IMR-90 (cell line): ENCODE measurements around the gene NLGN3. TPM values are rescaled to one million over a fixed set of nuclear protein-coding genes. Genes with fewer than 3 reads are reported as not detected.

ENCODE experiments used
- ATAC-seq: fragments of 200-7000 bp; cut with Tn5 transposase; 2 replicates; pipeline ENCODE4 v1.9.1; 2020; ENCODE audit warnings: low read depth, mild to moderate bottlenecking, moderate library complexity
- BruUV-seq: library from RNA; stranded (reverse); fragments of 400-500 nt; replicated peaks from 2 replicates; lab custom pipeline; 2021; lab: Mats Ljungman, UMichigan
- CTCF ChIA-PET: fragments of 300-600 bp; formaldehyde crosslinking; extraction: SDS; loops from one replicate; lab custom pipeline; 2021; ENCODE audit warnings: antibody characterized with exemption; lab: Yijun Ruan, JAX
- POLR2A ChIA-PET: fragments of 300-600 bp; sonication (Branson Sonifier 250); formaldehyde crosslinking; loops from one replicate; lab custom pipeline; 2022; ENCODE audit warnings: antibody characterized with exemption; ENCODE audit not compliant: unreplicated experiment; lab: Charles Lee
- DNase-seq: peaks from one replicate; pipeline ENCODE4 v3.0.0; 2013
- H2AFZ ChIP-seq: replicated peaks from 2 replicates; pipeline ENCODE3; 2013; ENCODE audit warnings: low read length, mild to moderate bottlenecking; ENCODE audit not compliant: poor library complexity
- H2AK5ac ChIP-seq: 2 replicates; pipeline ENCODE4 v1.6.1; 2013; ENCODE audit warnings: low read depth, low read length, inconsistent platforms
- H2AK9ac ChIP-seq: replicated peaks from 2 replicates; pipeline ENCODE3; 2013; ENCODE audit warnings: mild to moderate bottlenecking, low read depth, low read length, moderate library complexity; ENCODE audit not compliant: poor library complexity
- H2BK120ac ChIP-seq: 2 replicates; pipeline ENCODE4 v1.6.1; 2013; ENCODE audit warnings: low read depth, low read length, inconsistent platforms
- H2BK15ac ChIP-seq: 3 replicates; pipeline ENCODE4 v1.6.1; 2013; ENCODE audit warnings: low read depth, low read length, inconsistent platforms
- H2BK20ac ChIP-seq: 2 replicates; pipeline ENCODE4 v1.6.1; 2013; ENCODE audit warnings: low read depth, mild to moderate bottlenecking, inconsistent platforms, low read length, moderate library complexity
- H2BK5ac ChIP-seq: 2 replicates; pipeline ENCODE4 v1.6.1; 2013; ENCODE audit warnings: mild to moderate bottlenecking, low read depth, low read length, inconsistent platforms; ENCODE audit not compliant: poor library complexity, severe bottlenecking
- H3K14ac ChIP-seq: replicated peaks from 2 replicates; pipeline ENCODE4 v1.6.1; 2013; ENCODE audit warnings: low read depth, low read length, inconsistent platforms
- H3K18ac ChIP-seq: 2 replicates; pipeline ENCODE4 v1.6.1; 2013; ENCODE audit warnings: low read depth, low read length, control low read depth
- H3K23ac ChIP-seq: 2 replicates; pipeline ENCODE4 v1.6.1; 2013; ENCODE audit warnings: low read depth, low read length, inconsistent platforms
- H3K27ac ChIP-seq: 2 replicates; pipeline ENCODE4 v1.5.1; 2013; ENCODE audit warnings: mild to moderate bottlenecking, control low read depth, low read length; ENCODE audit not compliant: insufficient read depth
- H3K27me3 ChIP-seq: 2 replicates; pipeline ENCODE4 v1.6.1; 2013; ENCODE audit warnings: low read length; ENCODE audit not compliant: control insufficient read depth, insufficient read depth
- H3K36me3 ChIP-seq: 2 replicates; pipeline ENCODE4 v1.6.1; 2013; ENCODE audit warnings: low read length, mixed read lengths; ENCODE audit not compliant: control insufficient read depth, insufficient read depth
- H3K4ac ChIP-seq: 2 replicates; pipeline ENCODE4 v1.6.1; 2013; ENCODE audit warnings: low read depth, low read length, inconsistent platforms
- H3K4me1 ChIP-seq: 2 replicates; pipeline ENCODE4 v1.6.1; 2013; ENCODE audit warnings: low read length, mixed read lengths; ENCODE audit not compliant: control insufficient read depth, insufficient read depth
- H3K4me2 ChIP-seq: 2 replicates; pipeline ENCODE4 v1.6.1; 2013; ENCODE audit warnings: low read depth, mild to moderate bottlenecking, control low read depth, low read length, moderate library complexity
- H3K4me3 ChIP-seq: 2 replicates; pipeline ENCODE4 v1.5.1; 2013; ENCODE audit warnings: low read depth, mild to moderate bottlenecking, control low read depth, low read length, moderate library complexity; ENCODE audit not compliant: insufficient read depth
- H3K56ac ChIP-seq: 2 replicates; pipeline ENCODE4 v1.6.1; 2013; ENCODE audit warnings: low read length, inconsistent platforms; ENCODE audit not compliant: insufficient read depth; ENCODE audit errors: extremely low read depth
- H3K79me1 ChIP-seq, 2 experiments: 2 replicates each; pipeline ENCODE4 v1.6.1; 2013; ENCODE audit warnings: low read length in 2 of 2, inconsistent platforms in 1 of 2, low read depth in 1 of 2
- H3K9ac ChIP-seq: 2 replicates; pipeline ENCODE4 v1.6.1; 2013; ENCODE audit warnings: low read depth, low read length, control low read depth
- H3K9me1 ChIP-seq: 2 replicates; pipeline ENCODE4 v1.6.1; 2013; ENCODE audit warnings: low read length, inconsistent platforms; ENCODE audit not compliant: insufficient read depth
- H3K9me3 ChIP-seq: 2 replicates; pipeline ENCODE4 v1.6.1; 2013; ENCODE audit warnings: low read length; ENCODE audit not compliant: control insufficient read depth, insufficient read depth
- H4K20me1 ChIP-seq: 2 replicates; pipeline ENCODE4 v1.6.1; 2013; ENCODE audit warnings: low read length, inconsistent platforms; ENCODE audit not compliant: insufficient read depth
- H4K5ac ChIP-seq: 2 replicates; pipeline ENCODE4 v1.6.1; 2013; ENCODE audit warnings: mild to moderate bottlenecking, low read depth, low read length, control low read depth
- H4K8ac ChIP-seq, 2 experiments: 2 replicates each; pipeline ENCODE4 v1.6.1; 2013; ENCODE audit warnings: low read depth in 2 of 2, low read length in 2 of 2, control low read depth in 1 of 2, inconsistent platforms in 1 of 2
- H4K91ac ChIP-seq: 2 replicates; pipeline ENCODE4 v1.6.1; 2013; ENCODE audit warnings: low read depth, low read length, inconsistent platforms; ENCODE audit not compliant: insufficient read depth
- CEBPB ChIP-seq: IDR thresholded peaks from 2 replicates; pipeline ENCODE4 v1.6.1; 2012; ENCODE audit warnings: low read depth, low read length, improper control_type of control experiment
- CTCF ChIP-seq: conservative IDR thresholded peaks from 2 replicates; pipeline ENCODE4 v1.5.1; 2012; ENCODE audit warnings: mild to moderate bottlenecking, low read depth, low read length, improper control_type of control experiment
- ELK1 ChIP-seq: fragments of 150-350 bp; IDR thresholded peaks from 2 replicates; pipeline ENCODE4 v1.6.1; 2016; ENCODE audit warnings: low read depth, mild to moderate bottlenecking, low read length, moderate library complexity, borderline replicate concordance
- RAD21 ChIP-seq: IDR thresholded peaks from 2 replicates; pipeline ENCODE4 v1.6.1; 2012; ENCODE audit warnings: low read length, improper control_type of control experiment
- USF2 ChIP-seq: fragments of 150-350 bp; IDR thresholded peaks from 2 replicates; pipeline ENCODE4 v1.6.1; 2017; ENCODE audit warnings: mild to moderate bottlenecking, antibody characterized with exemption, low read length, low read depth
- WGBS, 2 experiments: methylation state at CpG; one replicate each; pipeline versions ENCODE4 v1.1.5 to v1.1.7; 2013; ENCODE audit warnings: missing lambda C conversion rate in 2 of 2; ENCODE audit not compliant: insufficient read length in 1 of 2; ENCODE audit errors: extremely low coverage in 2 of 2; 5-methylcytosine and 5-hydroxymethylcytosine counted together
- dilution Hi-C: fragments of 300-500 bp; cut with HindIII; formaldehyde crosslinking; loops from one replicate; pipeline ENCODE4 v1.14.3; 2018; ENCODE audit warnings: low sequenced_read_pairs; ENCODE audit not compliant: unreplicated experiment
- in situ Hi-C: fragments of 300-500 bp; cut with MboI; formaldehyde crosslinking; loops from 3 replicates; pipeline ENCODE4 v1.14.3; 2019; ENCODE audit warnings: low sequenced_read_pairs, inconsistent platforms, mixed read lengths
- intact Hi-C: fragments of 100-400 bp; cut with micrococcal nuclease; formaldehyde crosslinking; loops from 2 replicates; pipeline ENCODE4 v1.10.0; 2022
- polyA plus RNA-seq, 3 experiments: library from polyadenylated mRNA; depleted of rRNA; stranded (reverse); fragments of >200 nt; gene quantifications; 2 replicates each; pipeline ENCODE4 v1.2.3, GENCODE V29; 2012; ENCODE audit warnings: low replicate concordance in 1 of 3
- total RNA-seq: library from RNA; depleted of rRNA; stranded (reverse); fragments of >200 nt; gene quantifications from 2 replicates; pipeline ENCODE4 v1.2.3, GENCODE V29; 2012

The NLGN3 gene
- total and polyA plus RNA-seq, 2 of the 4 experiments (the other 2 are of a cell fraction): 0.18 to 0.39 TPM

- H3K9me3 ChIP-seq: no peaks in the 10 kb centered on the region
- H2AFZ ChIP-seq: peak overlapping the region; percentile 43
- intact Hi-C loops: no loop called here
- no peak overlapping the region for H2BK15ac ChIP-seq
- H2BK5ac ChIP-seq: no peak overlapping the region
- WGBS, 2 experiments: 79% methylated on average over 9 of the region's 12 CpGs; no CpG with 5 or more reads in 1 of the 2 experiments
- ChIA-PET CTCF (no interaction called here), POLR2A (no interaction called here)
- no peaks in the 10 kb centered on the region for H3K9me1 ChIP-seq
- no peak for TF ChIP-seq ELK1
- TF ChIP-seq CEBPB: no peak
- no peak for TF ChIP-seq USF2
- no peak for TF ChIP-seq CTCF
- TF ChIP-seq RAD21: no peak
- BruUV-seq: no TSS peak
- dilution Hi-C loops: no loop called here
- no peak overlapping the region for H3K14ac ChIP-seq
- H4K91ac ChIP-seq: no peak overlapping the region
- no peak overlapping the region for H3K9ac ChIP-seq
- H2BK20ac ChIP-seq: no peak overlapping the region
- no peaks in the 10 kb centered on the region for H3K36me3 ChIP-seq
- H3K23ac ChIP-seq: no peak overlapping the region
- no peak overlapping the region for H3K4ac ChIP-seq
- ATAC-seq (no peak), DNase-seq (no peak)
- no peaks in the 10 kb centered on the region for H4K20me1 ChIP-seq
- no peak overlapping the region for H2AK5ac ChIP-seq
- H2BK120ac ChIP-seq: no peak overlapping the region
- no peaks in the 10 kb centered on the region for H3K79me1 ChIP-seq
- no peak overlapping the region for H3K27ac ChIP-seq
- no peak overlapping the region for H3K18ac ChIP-seq
- no peak overlapping the region for H3K4me3 ChIP-seq
- no peak overlapping the region for H3K56ac ChIP-seq
- no peak overlapping the region for H3K4me2 ChIP-seq
- H3K27me3 ChIP-seq: peaks cover 11% of the 10 kb centered on the region
- in situ Hi-C loops: no loop called here
- H4K5ac ChIP-seq: no peak overlapping the region
- no peak overlapping the region for H2AK9ac ChIP-seq
- no peaks in the 10 kb centered on the region for H3K4me1 ChIP-seq
- no peak overlapping the region for H4K8ac ChIP-seq
Observed at GRCh38 chrX:71164071-71164470, 19.4 kb downstream of the NLGN3 start.
